HepG2 (cell line): ENCODE data around the gene LOX. TPM values are rescaled to one million over a fixed set of nuclear protein-coding genes. Genes with fewer than 3 reads are reported as not detected.

Experiments used
- AGO2 ChIP-seq: fragments of 200-400 bp; formaldehyde crosslinking; optimal IDR thresholded peaks from 2 replicates; pipeline ENCODE3; 2017; ENCODE audit warnings: mild to moderate bottlenecking, low read depth, low read length, moderate library complexity
- FOXK2 ChIP-seq: fragments of 450-650 bp; IDR thresholded peaks from 2 replicates; pipeline ENCODE4 v1.6.1; 2016
- FOXM1 ChIP-seq: sonication (generic); formaldehyde crosslinking; IDR thresholded peaks from 2 replicates; pipeline ENCODE4 v1.5.0; 2020; ENCODE audit warnings: missing genetic modification reagents
- NFRKB ChIP-seq: fragments of 450-650 bp; IDR thresholded peaks from 2 replicates; pipeline ENCODE4 v1.6.1; 2017
- NKX3-1 ChIP-seq: sonication (generic); formaldehyde crosslinking; IDR thresholded peaks from 2 replicates; pipeline ENCODE4 v1.5.0; 2020; ENCODE audit warnings: missing genetic modification reagents
- PRMT3 ChIP-seq: sonication (generic); formaldehyde crosslinking; IDR thresholded peaks from 2 replicates; pipeline ENCODE4 v1.8.1; 2022; ENCODE audit warnings: low read depth, mild to moderate bottlenecking, moderate library complexity, missing genetic modification reagents, borderline replicate concordance
- RNF2 ChIP-seq: fragments of 450-650 bp; conservative IDR thresholded peaks from 2 replicates; pipeline ENCODE4 v1.6.1; 2016; ENCODE audit warnings: low read depth
- SP2 ChIP-seq: sonication (generic); formaldehyde crosslinking; IDR thresholded peaks from 2 replicates; pipeline ENCODE4 v1.5.1; 2020; ENCODE audit warnings: mild to moderate bottlenecking, missing genetic modification reagents
- SRSF1 ChIP-seq: fragments of 200-400 bp; formaldehyde crosslinking; optimal IDR thresholded peaks from 2 replicates; pipeline ENCODE3; 2017; ENCODE audit warnings: mild to moderate bottlenecking, low read depth, low read length, moderate library complexity
- SUZ12 ChIP-seq: fragments of 150-350 bp; IDR thresholded peaks from 2 replicates; pipeline ENCODE4 v1.6.1; 2014; ENCODE audit warnings: low read depth, low read length
- TCF12 ChIP-seq, 2 experiments: fragments of 450-650 bp in 1 of 2; sonication (generic) in 1 of 2; formaldehyde crosslinking in 1 of 2; IDR thresholded peaks; 2 replicates each; pipeline versions ENCODE4 v1.6.1 to v1.8.0; 2017 to 2022; ENCODE audit warnings: antibody characterized with exemption in 1 of 2, mild to moderate bottlenecking in 1 of 2, missing genetic modification reagents in 1 of 2, moderate library complexity in 1 of 2
- ZFP36L1 ChIP-seq: sonication (generic); formaldehyde crosslinking; IDR thresholded peaks from 2 replicates; pipeline ENCODE4 v1.8.0; 2022; ENCODE audit warnings: mild to moderate bottlenecking, missing genetic modification reagents, moderate library complexity
- ZKSCAN8 ChIP-seq: IDR thresholded peaks from 2 replicates; pipeline ENCODE4 v1.6.1; 2016; ENCODE audit warnings: borderline replicate concordance, missing genetic modification reagents, missing compliant biosample characterization
- ZNF530 ChIP-seq: sonication (generic); formaldehyde crosslinking; IDR thresholded peaks from 2 replicates; pipeline ENCODE4 v1.5.0; 2020; ENCODE audit warnings: low read depth, mild to moderate bottlenecking, missing genetic modification reagents
- ZNF552 ChIP-seq: sonication (generic); formaldehyde crosslinking; IDR thresholded peaks from 2 replicates; pipeline ENCODE4 v1.9.0; 2022; ENCODE audit warnings: missing genetic modification reagents, mild to moderate bottlenecking, borderline replicate concordance
- ZNF614 ChIP-seq: IDR thresholded peaks from 2 replicates; pipeline ENCODE4 v1.6.1; 2018; ENCODE audit warnings: missing biosample characterization, missing genetic modification reagents, inconsistent platforms, borderline replicate concordance
- ZNF615 ChIP-seq: sonication (generic); formaldehyde crosslinking; IDR thresholded peaks from 2 replicates; pipeline ENCODE4 v1.5.0; 2020; ENCODE audit warnings: mild to moderate bottlenecking, missing genetic modification reagents, borderline replicate concordance
- ZNF83 ChIP-seq: sonication (generic); formaldehyde crosslinking; IDR thresholded peaks from 2 replicates; pipeline ENCODE4 v1.4.0; 2020; ENCODE audit warnings: missing genetic modification reagents, mild to moderate bottlenecking, borderline replicate concordance
- polyA plus RNA-seq, 8 experiments: library from polyadenylated mRNA; depleted of rRNA in 3 of 8; stranded (reverse) in 7 of 8; unstranded in 1 of 8; fragments of >200 nt; fragmentation: Illumina TruSeq in 4 of 8; extraction: Trizol in 4 of 8; gene quantifications; 2 replicates each; pipeline versions ENCODE4 v1.2.1 to v1.2.3, GENCODE V29; 2011 to 2016; ENCODE audit warnings: low read depth in 4 of 8, missing spikeins in 1 of 8, mixed read lengths in 1 of 8; ENCODE audit not compliant: insufficient read depth in 1 of 8
- total RNA-seq, 5 experiments: library from RNA; depleted of rRNA; stranded (reverse); fragments of >200 nt; fragmentation: Illumina TruSeq; extraction: Trizol; gene quantifications; 2 replicates each; pipeline ENCODE4 v1.2.3, GENCODE V29; 2016; ENCODE audit warnings: low read depth in 1 of 5
- TF ChIP-seq, protein P1 (sequence below), 2 experiments: sonication (generic) in 1 of 2; formaldehyde crosslinking in 1 of 2; IDR thresholded peaks; 2 replicates each; pipeline versions ENCODE4 v1.5.1 to v1.6.1; 2011 to 2020; ENCODE audit warnings: borderline replicate concordance in 1 of 2, low read depth in 1 of 2, low read length in 1 of 2, mild to moderate bottlenecking in 1 of 2, missing genetic modification reagents in 1 of 2, moderate library complexity in 1 of 2
- TF ChIP-seq, protein P2 (sequence below): sonication (generic); formaldehyde crosslinking; conservative IDR thresholded peaks from 2 replicates; pipeline ENCODE4 v1.8.0; 2022; ENCODE audit warnings: low read depth, missing genetic modification reagents
- TF ChIP-seq, protein P3 (sequence below): sonication (generic); formaldehyde crosslinking; IDR thresholded peaks from 2 replicates; pipeline ENCODE4 v1.4.0; 2020; ENCODE audit warnings: missing genetic modification reagents
- TF ChIP-seq, protein P4 (sequence below): sonication (generic); formaldehyde crosslinking; IDR thresholded peaks from 2 replicates; pipeline ENCODE4 v1.4.0; 2020; ENCODE audit warnings: mild to moderate bottlenecking, missing genetic modification reagents

LOX gene
- total and polyA plus RNA-seq, 2 of the 13 experiments (the other 11 are each of a cell fraction or from before 2014, with no cell fraction given) = 0.73 to 173 TPM

DNA sequence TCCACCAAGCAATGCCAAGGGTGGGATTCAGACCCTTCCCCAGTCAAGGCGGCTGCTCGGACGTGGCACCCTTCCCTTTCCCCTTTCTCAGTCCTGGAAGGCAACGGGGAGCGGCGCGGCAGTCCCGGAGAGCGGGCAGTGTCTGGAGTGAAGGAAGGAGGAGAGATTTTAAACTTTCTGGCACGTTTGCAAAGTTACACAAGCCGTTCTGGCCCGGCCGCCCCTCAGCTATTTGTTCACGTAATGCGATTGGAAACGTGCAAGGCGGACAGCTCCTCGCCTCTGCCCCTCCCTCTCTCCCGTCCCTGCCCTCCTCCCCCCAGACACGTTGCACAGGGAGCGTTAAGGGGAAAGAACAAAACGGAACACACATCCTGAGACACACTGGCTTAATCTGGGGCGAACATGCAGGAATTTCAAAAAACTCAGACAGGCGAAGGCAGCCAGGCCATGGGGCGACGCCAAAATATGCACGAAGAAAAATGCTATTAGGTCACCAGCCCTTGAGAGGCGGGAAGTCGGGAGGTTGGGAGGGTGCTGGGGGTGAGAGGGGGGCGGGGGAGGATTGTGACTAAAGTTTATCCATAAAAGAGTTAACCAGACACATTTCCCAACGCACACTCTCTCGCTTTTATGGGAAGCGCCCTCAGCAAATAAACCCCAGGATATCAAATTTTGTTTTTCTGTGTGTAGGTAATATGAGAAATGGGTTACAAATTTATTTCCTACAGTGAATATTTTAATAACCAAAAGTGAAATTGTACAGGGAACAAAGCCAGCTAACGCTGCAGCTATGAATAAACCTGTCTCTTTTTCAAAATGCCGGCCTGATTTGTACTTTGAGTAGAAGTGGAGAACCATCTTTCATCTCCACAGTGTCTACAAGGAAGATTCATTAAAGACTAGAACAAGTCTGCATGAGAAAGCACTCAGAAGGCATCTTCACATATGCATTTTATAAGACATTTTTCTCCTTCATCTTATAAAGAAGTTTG, at the start of gene LOX (continued):
- TF ChIP-seq, protein P1, sequence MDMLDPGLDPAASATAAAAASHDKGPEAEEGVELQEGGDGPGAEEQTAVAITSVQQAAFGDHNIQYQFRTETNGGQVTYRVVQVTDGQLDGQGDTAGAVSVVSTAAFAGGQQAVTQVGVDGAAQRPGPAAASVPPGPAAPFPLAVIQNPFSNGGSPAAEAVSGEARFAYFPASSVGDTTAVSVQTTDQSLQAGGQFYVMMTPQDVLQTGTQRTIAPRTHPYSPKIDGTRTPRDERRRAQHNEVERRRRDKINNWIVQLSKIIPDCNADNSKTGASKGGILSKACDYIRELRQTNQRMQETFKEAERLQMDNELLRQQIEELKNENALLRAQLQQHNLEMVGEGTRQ (IDR thresholded peaks at IDR 0.05; ENCODE audit: low read depth, low read length) = no peak
- TF ChIP-seq, protein P1 (CRISPR knock-in tag; IDR thresholded peaks at IDR 0.05; ENCODE audit: borderline replicate concordance) = no peak
- TF ChIP-seq ZKSCAN8 (no peak), ZFP36L1 (CRISPR knock-in tag) (no peak), RNF2 (no peak), PRMT3 (CRISPR knock-in tag) (no peak), FOXK2 (no peak), ZNF615 (CRISPR knock-in tag) (no peak), SUZ12 (no peak), NKX3-1 (CRISPR knock-in tag) (no peak), NFRKB (no peak), ZNF530 (CRISPR knock-in tag) (no peak), SRSF1 (no peak), ZNF552 (no peak), TCF12 (IDR thresholded peaks at IDR 0.05) (no peak), TCF12 (CRISPR knock-in tag; IDR thresholded peaks at IDR 0.05) (no peak), ZNF614 (CRISPR knock-in tag) (no peak; the same call in 1 of the 2 replicates), AGO2 (no peak), ZNF83 (CRISPR knock-in tag) (no peak), FOXM1 (CRISPR knock-in tag) (no peak), SP2 (CRISPR knock-in tag) (no peak)
- TF ChIP-seq, protein P2, sequence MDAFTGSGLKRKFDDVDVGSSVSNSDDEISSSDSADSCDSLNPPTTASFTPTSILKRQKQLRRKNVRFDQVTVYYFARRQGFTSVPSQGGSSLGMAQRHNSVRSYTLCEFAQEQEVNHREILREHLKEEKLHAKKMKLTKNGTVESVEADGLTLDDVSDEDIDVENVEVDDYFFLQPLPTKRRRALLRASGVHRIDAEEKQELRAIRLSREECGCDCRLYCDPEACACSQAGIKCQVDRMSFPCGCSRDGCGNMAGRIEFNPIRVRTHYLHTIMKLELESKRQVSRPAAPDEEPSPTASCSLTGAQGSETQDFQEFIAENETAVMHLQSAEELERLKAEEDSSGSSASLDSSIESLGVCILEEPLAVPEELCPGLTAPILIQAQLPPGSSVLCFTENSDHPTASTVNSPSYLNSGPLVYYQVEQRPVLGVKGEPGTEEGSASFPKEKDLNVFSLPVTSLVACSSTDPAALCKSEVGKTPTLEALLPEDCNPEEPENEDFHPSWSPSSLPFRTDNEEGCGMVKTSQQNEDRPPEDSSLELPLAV = no peak
- TF ChIP-seq, protein P3, sequence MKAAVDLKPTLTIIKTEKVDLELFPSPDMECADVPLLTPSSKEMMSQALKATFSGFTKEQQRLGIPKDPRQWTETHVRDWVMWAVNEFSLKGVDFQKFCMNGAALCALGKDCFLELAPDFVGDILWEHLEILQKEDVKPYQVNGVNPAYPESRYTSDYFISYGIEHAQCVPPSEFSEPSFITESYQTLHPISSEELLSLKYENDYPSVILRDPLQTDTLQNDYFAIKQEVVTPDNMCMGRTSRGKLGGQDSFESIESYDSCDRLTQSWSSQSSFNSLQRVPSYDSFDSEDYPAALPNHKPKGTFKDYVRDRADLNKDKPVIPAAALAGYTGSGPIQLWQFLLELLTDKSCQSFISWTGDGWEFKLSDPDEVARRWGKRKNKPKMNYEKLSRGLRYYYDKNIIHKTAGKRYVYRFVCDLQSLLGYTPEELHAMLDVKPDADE = no peak
- TF ChIP-seq, protein P4, sequence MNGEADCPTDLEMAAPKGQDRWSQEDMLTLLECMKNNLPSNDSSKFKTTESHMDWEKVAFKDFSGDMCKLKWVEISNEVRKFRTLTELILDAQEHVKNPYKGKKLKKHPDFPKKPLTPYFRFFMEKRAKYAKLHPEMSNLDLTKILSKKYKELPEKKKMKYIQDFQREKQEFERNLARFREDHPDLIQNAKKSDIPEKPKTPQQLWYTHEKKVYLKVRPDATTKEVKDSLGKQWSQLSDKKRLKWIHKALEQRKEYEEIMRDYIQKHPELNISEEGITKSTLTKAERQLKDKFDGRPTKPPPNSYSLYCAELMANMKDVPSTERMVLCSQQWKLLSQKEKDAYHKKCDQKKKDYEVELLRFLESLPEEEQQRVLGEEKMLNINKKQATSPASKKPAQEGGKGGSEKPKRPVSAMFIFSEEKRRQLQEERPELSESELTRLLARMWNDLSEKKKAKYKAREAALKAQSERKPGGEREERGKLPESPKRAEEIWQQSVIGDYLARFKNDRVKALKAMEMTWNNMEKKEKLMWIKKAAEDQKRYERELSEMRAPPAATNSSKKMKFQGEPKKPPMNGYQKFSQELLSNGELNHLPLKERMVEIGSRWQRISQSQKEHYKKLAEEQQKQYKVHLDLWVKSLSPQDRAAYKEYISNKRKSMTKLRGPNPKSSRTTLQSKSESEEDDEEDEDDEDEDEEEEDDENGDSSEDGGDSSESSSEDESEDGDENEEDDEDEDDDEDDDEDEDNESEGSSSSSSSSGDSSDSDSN (CRISPR knock-in tag) = peak; percentile 10; the same call in 1 of the 2 replicates
